HEK293 (cell line): Measurements from ENCODE around the gene ZKSCAN5.

Experiments
- ATF2 ChIP-seq: fragments of 450-650 bp; formaldehyde crosslinking; IDR thresholded peaks from 2 replicates; pipeline ENCODE4 v1.5.1; 2016; ENCODE audit warnings: missing biosample characterization, missing genetic modification characterization, low read depth
- GLIS1 ChIP-seq: fragments of 450-650 bp; formaldehyde crosslinking; IDR thresholded peaks from 2 replicates; pipeline ENCODE4 v1.5.1; 2016; ENCODE audit warnings: missing biosample characterization, missing genetic modification characterization
- GLIS2 ChIP-seq: fragments of 450-650 bp; formaldehyde crosslinking; IDR thresholded peaks from 2 replicates; pipeline ENCODE4 v1.5.1; 2016; ENCODE audit warnings: missing biosample characterization, missing genetic modification characterization
- INSM2 ChIP-seq: fragments of 450-650 bp; formaldehyde crosslinking; IDR thresholded peaks from 2 replicates; pipeline ENCODE4 v1.5.1; 2016; ENCODE audit warnings: missing biosample characterization, missing genetic modification characterization
- MYNN ChIP-seq: fragments of 450-650 bp; formaldehyde crosslinking; IDR thresholded peaks from 2 replicates; pipeline ENCODE4 v1.5.1; 2016; ENCODE audit warnings: missing biosample characterization, missing genetic modification characterization, borderline replicate concordance
- TCF7L2 ChIP-seq: IDR thresholded peaks from 2 replicates; pipeline ENCODE4 v1.6.1; 2011; ENCODE audit warnings: low read depth, mild to moderate bottlenecking, inconsistent platforms, low read length, moderate library complexity, borderline replicate concordance
- ZBTB10 ChIP-seq: fragments of 450-650 bp; formaldehyde crosslinking; IDR thresholded peaks from 2 replicates; pipeline ENCODE4 v1.5.1; 2016; ENCODE audit warnings: missing biosample characterization, missing genetic modification characterization
- ZBTB20 ChIP-seq: fragments of 450-650 bp; formaldehyde crosslinking; IDR thresholded peaks from 2 replicates; pipeline ENCODE4 v1.5.1; 2016; ENCODE audit warnings: missing biosample characterization, missing genetic modification characterization
- ZNF148 ChIP-seq: fragments of 450-650 bp; formaldehyde crosslinking; IDR thresholded peaks from 2 replicates; pipeline ENCODE4 v1.5.0; 2017; ENCODE audit warnings: missing biosample characterization, missing genetic modification characterization, borderline replicate concordance
- ZNF157 ChIP-seq: fragments of 450-650 bp; formaldehyde crosslinking; IDR thresholded peaks from 2 replicates; pipeline ENCODE4 v1.5.1; 2016; ENCODE audit warnings: missing biosample characterization, missing genetic modification characterization
- ZNF16 ChIP-seq: fragments of 450-650 bp; formaldehyde crosslinking; IDR thresholded peaks from 2 replicates; pipeline ENCODE4 v1.5.1; 2016; ENCODE audit warnings: low read depth, missing biosample characterization, missing genetic modification characterization
- ZNF174 ChIP-seq: fragments of 450-650 bp; formaldehyde crosslinking; IDR thresholded peaks from 2 replicates; pipeline ENCODE4 v1.5.0; 2017; ENCODE audit warnings: missing biosample characterization, mild to moderate bottlenecking, missing genetic modification characterization
- ZNF26 ChIP-seq: fragments of 450-650 bp; formaldehyde crosslinking; IDR thresholded peaks from 2 replicates; pipeline ENCODE4 v1.5.1; 2016; ENCODE audit warnings: missing biosample characterization, missing genetic modification characterization
- ZNF354C ChIP-seq: fragments of 450-650 bp; formaldehyde crosslinking; IDR thresholded peaks from 2 replicates; pipeline ENCODE4 v1.5.1; 2016; ENCODE audit warnings: missing biosample characterization, missing genetic modification characterization, low read depth, borderline replicate concordance
- ZNF398 ChIP-seq: fragments of 450-650 bp; formaldehyde crosslinking; IDR thresholded peaks from 2 replicates; pipeline ENCODE4 v1.5.1; 2017; ENCODE audit warnings: missing biosample characterization, missing genetic modification characterization
- ZNF416 ChIP-seq: fragments of 450-650 bp; formaldehyde crosslinking; IDR thresholded peaks from 2 replicates; pipeline ENCODE4 v1.5.1; 2016; ENCODE audit warnings: missing biosample characterization, missing genetic modification characterization
- ZNF433 ChIP-seq: fragments of 450-650 bp; formaldehyde crosslinking; IDR thresholded peaks from 2 replicates; pipeline ENCODE4 v1.5.1; 2016; ENCODE audit warnings: missing biosample characterization, missing genetic modification characterization, low read depth
- ZNF501 ChIP-seq: fragments of 450-650 bp; formaldehyde crosslinking; IDR thresholded peaks from 2 replicates; pipeline ENCODE4 v1.5.1; 2016; ENCODE audit warnings: missing biosample characterization, missing genetic modification characterization
- ZNF580 ChIP-seq: fragments of 450-650 bp; formaldehyde crosslinking; IDR thresholded peaks from 2 replicates; pipeline ENCODE4 v1.5.1; 2016; ENCODE audit warnings: missing biosample characterization, missing genetic modification characterization
- ZNF600 ChIP-seq: fragments of 450-650 bp; formaldehyde crosslinking; IDR thresholded peaks from 2 replicates; pipeline ENCODE4 v1.5.1; 2016; ENCODE audit warnings: missing biosample characterization, missing genetic modification characterization
- ZNF639 ChIP-seq: fragments of 450-650 bp; formaldehyde crosslinking; IDR thresholded peaks from 2 replicates; pipeline ENCODE4 v1.5.1; 2016; ENCODE audit warnings: missing biosample characterization, missing genetic modification characterization
- ZNF707 ChIP-seq: fragments of 450-650 bp; formaldehyde crosslinking; IDR thresholded peaks from 2 replicates; pipeline ENCODE4 v1.5.1; 2016; ENCODE audit warnings: missing biosample characterization, missing genetic modification characterization
- ZSCAN5A ChIP-seq: fragments of 450-650 bp; formaldehyde crosslinking; IDR thresholded peaks from 2 replicates; pipeline ENCODE4 v1.5.1; 2016; ENCODE audit warnings: missing biosample characterization, missing genetic modification characterization

Gene ZKSCAN5

GRCh38 chr7:99504603-99505323 lies at the start of gene ZKSCAN5 (continued):
- TF ChIP-seq ZNF148, result no peak
- no peak; the same call in 1 of the 2 replicates for TF ChIP-seq GLIS1
- no peak for TF ChIP-seq TCF7L2
- peak; percentile 73 for TF ChIP-seq ZNF398 (tag by site-specific recombination)
- TF ChIP-seq ZNF580, result peak; percentile 83
- TF ChIP-seq ATF2 (tag by site-specific recombination), result no peak
- TF ChIP-seq ZNF600, result 0 out of 2 replicates have a peak, but pooled peaks have one; percentile 20
- no peak for TF ChIP-seq ZNF433 (tag by site-specific recombination)
- TF ChIP-seq GLIS2, result peak; percentile 76
- no peak for TF ChIP-seq ZNF157
- no peak for TF ChIP-seq ZNF16 (tag by site-specific recombination)
- no peak for TF ChIP-seq ZNF354C (tag by site-specific recombination)
- TF ChIP-seq MYNN, result no peak
- TF ChIP-seq ZNF639, result peak; percentile 85
- TF ChIP-seq ZBTB20 (tag by site-specific recombination), result peak; percentile 53; the same call in 1 of the 2 replicates
- TF ChIP-seq ZBTB10 (tag by site-specific recombination), result peak; percentile 90
- TF ChIP-seq INSM2 (tag by site-specific recombination), result peak; percentile 70; the same call in 1 of the 2 replicates
- no peak for TF ChIP-seq ZNF174 (tag by site-specific recombination)
- no peak for TF ChIP-seq ZSCAN5A (tag by site-specific recombination)
- no peak for TF ChIP-seq ZNF26 (tag by site-specific recombination)
- TF ChIP-seq ZNF501, result 0 out of 2 replicates have a peak, but pooled peaks have one; percentile 44
- TF ChIP-seq ZNF707 (tag by site-specific recombination), result no peak
- TF ChIP-seq ZNF416, result no peak
